HG03108 (cell line): Measurements from ENCODE around the gene MYO1A.
"Not testable (repeated sequence)": the region's sequence is repeated elsewhere in the genome, so short reads cannot be mapped to it uniquely, and the experiment has no call there.

Experiments
- ATAC-seq: cut with Tn5 transposase; IDR thresholded peaks from one replicate; pipeline ENCODE4 v1.9.1; 2021; ENCODE audit warnings: moderate library complexity; ENCODE audit not compliant: unreplicated experiment

MYO1A gene

GRCh38 chr12:57087691-57088353 lies 37.9 kb upstream of the MYO1A start:
- ATAC-seq: peak; percentile 35

- peak; percentile 23 for ATAC-seq
Observed at GRCh38 chr12:57087010-57087690, 37.2 kb upstream of the MYO1A start.

GRCh38 chr12:57086493-57087009 lies 36.6 kb upstream of the MYO1A start:
- ATAC-seq: no peak

- ATAC-seq: no peak
Observed at GRCh38 chr12:57085999-57086492, 36.1 kb upstream of the MYO1A start.

GRCh38 chr12:57080855-57081254 lies 30.9 kb upstream of the MYO1A start:
- no peak for ATAC-seq

GRCh38 chr12:57079821-57080220 lies 29.9 kb upstream of the MYO1A start:
- no peak for ATAC-seq

- ATAC-seq: peak; percentile 96
Observed at GRCh38 chr12:57078519-57079404, 28.8 kb upstream of the MYO1A start, which contains the start of gene NEMP1. NEMP1 (minus strand) TSS chr12:57078791; CDS start chr12:57078745, 46 bp downstream.

- not testable (repeated sequence) for ATAC-seq
Observed at GRCh38 chr12:57073566-57074450, 23.9 kb upstream of the MYO1A start.

GRCh38 chr12:57072661-57073060 lies 22.7 kb upstream of the MYO1A start:
- ATAC-seq: no peak

GRCh38 chr12:57069523-57069922 lies 19.6 kb upstream of the MYO1A start:
- peak; percentile 83 for ATAC-seq

- no peak for ATAC-seq
Observed at GRCh38 chr12:57066245-57066644, 16.3 kb upstream of the MYO1A start.

GRCh38 chr12:57063991-57064685 lies 14.2 kb upstream of the MYO1A start:
- ATAC-seq: peak; percentile 82

- no peak for ATAC-seq
Observed at GRCh38 chr12:57058454-57058853, 8.5 kb upstream of the MYO1A start.

GRCh38 chr12:57057067-57057751 lies 7.3 kb upstream of the MYO1A start:
- ATAC-seq: no peak

- ATAC-seq: no peak
Observed at GRCh38 chr12:57055824-57056223, 5.9 kb upstream of the MYO1A start.

- ATAC-seq: not testable (repeated sequence)
Observed at GRCh38 chr12:57053901-57054300, 4.0 kb upstream of the MYO1A start.

- ATAC-seq: not testable (repeated sequence)
Observed at GRCh38 chr12:57053146-57053545, 3.2 kb upstream of the MYO1A start.

GRCh38 chr12:57051011-57051410 lies 1.1 kb upstream of the MYO1A start:
- ATAC-seq: no peak

GRCh38 chr12:57049119-57049446 lies 846 bp downstream of the MYO1A start:
- ATAC-seq: no peak
